ENCODE measurements around the gene TFDP3. TPM values are rescaled to one million over a fixed set of nuclear protein-coding genes. Genes with fewer than 3 reads are reported as not detected.

Gene TFDP3
- total RNA-seq, 1 experiment from 2014 or later = not detected

DNA sequence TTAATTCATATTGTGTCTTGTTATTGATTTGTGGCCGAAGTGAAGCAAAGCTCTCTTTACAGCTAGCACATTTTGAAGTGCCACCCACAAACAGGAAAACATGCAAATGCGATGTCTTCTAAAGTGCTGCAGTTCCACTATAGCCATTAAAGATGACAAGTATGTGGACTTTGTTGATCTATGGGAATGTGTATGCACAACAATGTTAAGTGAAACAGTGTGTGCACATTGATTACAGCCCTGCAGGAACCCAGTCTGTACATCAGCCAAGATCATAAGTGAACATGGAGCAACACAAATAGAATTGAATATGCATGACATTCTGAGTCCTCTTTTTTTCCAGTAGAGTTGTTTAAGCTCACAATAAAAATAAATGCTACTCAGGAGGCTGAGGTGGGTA is 43.0 kb downstream of the TFDP3 start:
- in situ Hi-C loops (cut with HindIII; ENCODE audit: low pct_unique_long_range_greater_than_20kb, low sequenced_read_pairs) (no loop called here), intact Hi-C loops (cut with micrococcal nuclease; ENCODE audit: unreplicated experiment) (no loop called here)
- no peaks in the 10 kb centered on the region for H3K36me3 ChIP-seq (ENCODE audit: control insufficient read depth, insufficient read depth, low read length)
- H3K4me3 ChIP-seq (ENCODE audit: low read depth in 2 of 2, low read length in 2 of 2) = no peak overlapping the region
- ChIA-PET CTCF (no interaction called here), POLR2A (no interaction called here)
- H3K4me1 ChIP-seq (ENCODE audit: control insufficient read depth, insufficient read depth, low read length) = no peaks in the 10 kb centered on the region
- TF ChIP-seq TCF7L2 (IDR thresholded peaks at IDR 0.05; ENCODE audit: low read depth, low read length) (no peak), SIN3A (IDR thresholded peaks at IDR 0.05; ENCODE audit: borderline replicate concordance, insufficient read depth, low read depth, low read length) (no peak), POLR2AphosphoS5 (IDR thresholded peaks at IDR 0.05; ENCODE audit: low read depth, low read length) (no peak)
- TF ChIP-seq, protein P1, sequence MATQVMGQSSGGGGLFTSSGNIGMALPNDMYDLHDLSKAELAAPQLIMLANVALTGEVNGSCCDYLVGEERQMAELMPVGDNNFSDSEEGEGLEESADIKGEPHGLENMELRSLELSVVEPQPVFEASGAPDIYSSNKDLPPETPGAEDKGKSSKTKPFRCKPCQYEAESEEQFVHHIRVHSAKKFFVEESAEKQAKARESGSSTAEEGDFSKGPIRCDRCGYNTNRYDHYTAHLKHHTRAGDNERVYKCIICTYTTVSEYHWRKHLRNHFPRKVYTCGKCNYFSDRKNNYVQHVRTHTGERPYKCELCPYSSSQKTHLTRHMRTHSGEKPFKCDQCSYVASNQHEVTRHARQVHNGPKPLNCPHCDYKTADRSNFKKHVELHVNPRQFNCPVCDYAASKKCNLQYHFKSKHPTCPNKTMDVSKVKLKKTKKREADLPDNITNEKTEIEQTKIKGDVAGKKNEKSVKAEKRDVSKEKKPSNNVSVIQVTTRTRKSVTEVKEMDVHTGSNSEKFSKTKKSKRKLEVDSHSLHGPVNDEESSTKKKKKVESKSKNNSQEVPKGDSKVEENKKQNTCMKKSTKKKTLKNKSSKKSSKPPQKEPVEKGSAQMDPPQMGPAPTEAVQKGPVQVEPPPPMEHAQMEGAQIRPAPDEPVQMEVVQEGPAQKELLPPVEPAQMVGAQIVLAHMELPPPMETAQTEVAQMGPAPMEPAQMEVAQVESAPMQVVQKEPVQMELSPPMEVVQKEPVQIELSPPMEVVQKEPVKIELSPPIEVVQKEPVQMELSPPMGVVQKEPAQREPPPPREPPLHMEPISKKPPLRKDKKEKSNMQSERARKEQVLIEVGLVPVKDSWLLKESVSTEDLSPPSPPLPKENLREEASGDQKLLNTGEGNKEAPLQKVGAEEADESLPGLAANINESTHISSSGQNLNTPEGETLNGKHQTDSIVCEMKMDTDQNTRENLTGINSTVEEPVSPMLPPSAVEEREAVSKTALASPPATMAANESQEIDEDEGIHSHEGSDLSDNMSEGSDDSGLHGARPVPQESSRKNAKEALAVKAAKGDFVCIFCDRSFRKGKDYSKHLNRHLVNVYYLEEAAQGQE (IDR thresholded peaks at IDR 0.05; ENCODE audit: insufficient read depth in 1 of 2, low read depth in 2 of 2, low read length in 1 of 2) = no peak
- TF ChIP-seq, protein P2, sequence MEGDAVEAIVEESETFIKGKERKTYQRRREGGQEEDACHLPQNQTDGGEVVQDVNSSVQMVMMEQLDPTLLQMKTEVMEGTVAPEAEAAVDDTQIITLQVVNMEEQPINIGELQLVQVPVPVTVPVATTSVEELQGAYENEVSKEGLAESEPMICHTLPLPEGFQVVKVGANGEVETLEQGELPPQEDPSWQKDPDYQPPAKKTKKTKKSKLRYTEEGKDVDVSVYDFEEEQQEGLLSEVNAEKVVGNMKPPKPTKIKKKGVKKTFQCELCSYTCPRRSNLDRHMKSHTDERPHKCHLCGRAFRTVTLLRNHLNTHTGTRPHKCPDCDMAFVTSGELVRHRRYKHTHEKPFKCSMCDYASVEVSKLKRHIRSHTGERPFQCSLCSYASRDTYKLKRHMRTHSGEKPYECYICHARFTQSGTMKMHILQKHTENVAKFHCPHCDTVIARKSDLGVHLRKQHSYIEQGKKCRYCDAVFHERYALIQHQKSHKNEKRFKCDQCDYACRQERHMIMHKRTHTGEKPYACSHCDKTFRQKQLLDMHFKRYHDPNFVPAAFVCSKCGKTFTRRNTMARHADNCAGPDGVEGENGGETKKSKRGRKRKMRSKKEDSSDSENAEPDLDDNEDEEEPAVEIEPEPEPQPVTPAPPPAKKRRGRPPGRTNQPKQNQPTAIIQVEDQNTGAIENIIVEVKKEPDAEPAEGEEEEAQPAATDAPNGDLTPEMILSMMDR (IDR thresholded peaks at IDR 0.05) = no peak
- H3K27me3 ChIP-seq (ENCODE audit: control insufficient read depth, insufficient read depth, low read length) = no peaks in the 10 kb centered on the region
- H3K27ac ChIP-seq (ENCODE audit: low read length) = no peak overlapping the region
- H3K9me3 ChIP-seq (ENCODE audit: control insufficient read depth, insufficient read depth, low read depth, low read length) = no peaks in the 10 kb centered on the region
- ATAC-seq (no peak), DNase-seq (ENCODE audit: low read depth, low spot score) (no peak)
- BruUV-seq (replicated peaks) = no TSS peak

GRCh38 chrX:133171962-133172708 is 46.0 kb downstream of the TFDP3 start:
- TF ChIP-seq, protein P1 (IDR thresholded peaks at IDR 0.05; ENCODE audit: insufficient read depth in 1 of 2, low read depth in 2 of 2, low read length in 1 of 2) = no peak
- TF ChIP-seq, protein P2 (IDR thresholded peaks at IDR 0.05) = peak; percentile 66

More at GRCh38 chrX:133171962-133172708, 46.0 kb downstream of the TFDP3 start:
- DNase-seq (ENCODE audit: low read depth, low spot score) (no peak), ATAC-seq (peak; percentile 74; the same call in 1 of the 2 replicates)
- Histone ChIP-seq H3K27me3 (ENCODE audit: control insufficient read depth, insufficient read depth, low read length) (no peaks in the 10 kb centered on the region), H3K4me1 (ENCODE audit: control insufficient read depth, insufficient read depth, low read length) (no peaks in the 10 kb centered on the region), H3K4me3 (ENCODE audit: low read depth in 2 of 2, low read length in 2 of 2) (no peak overlapping the region), H3K9me3 (ENCODE audit: control insufficient read depth, insufficient read depth, low read depth, low read length) (no peaks in the 10 kb centered on the region), H3K27ac (ENCODE audit: low read length) (no peak overlapping the region), H3K36me3 (ENCODE audit: control insufficient read depth, insufficient read depth, low read length) (no peaks in the 10 kb centered on the region)
- CTCF ChIA-PET = no interaction called here
- BruUV-seq (replicated peaks) = no TSS peak
- in situ Hi-C loops (cut with HindIII; ENCODE audit: low pct_unique_long_range_greater_than_20kb, low sequenced_read_pairs) (no loop called here), intact Hi-C loops (cut with micrococcal nuclease; ENCODE audit: unreplicated experiment) (loop anchor here (2.0 to 5.0 kb wide), 2 partner anchors 197 to 535 kb away; no protein-coding TSS in a partner anchor)
- POLR2A ChIA-PET = no interaction called here

All from Panc1 (cell line).